ENCODE results near the gene SLC35F6.
"Not testable (repeated sequence)": the region's sequence is repeated elsewhere in the genome, so short reads cannot be mapped to it uniquely, and the experiment has no call there.

The SLC35F6 gene

GRCh38 chr2:26811791-26812694 is 48.0 kb downstream of the SLC35F6 start:
- Histone ChIP-seq H3K9me3 (replicated peaks; ENCODE audit: insufficient read depth, low read length) (no peaks in the 10 kb centered on the region), H3K27me3 (replicated peaks; ENCODE audit: insufficient read depth, low read length) (peaks cover 6% of the 10 kb centered on the region; the same call in 1 of the 2 replicates), H3K79me2 (ENCODE audit: low read length) (no peaks in the 10 kb centered on the region), H3K9me2 (replicated peaks; ENCODE audit: insufficient read depth, low read length) (no peaks in the 10 kb centered on the region), H3K4me2 (ENCODE audit: low read depth, low read length) (no peak overlapping the region), H3F3A (ENCODE audit: insufficient read depth, low read length) (no peaks in the 10 kb centered on the region), H3K4me1 (ENCODE audit: low read length) (no peaks in the 10 kb centered on the region), H3K4me3 (ENCODE audit: low read length) (no peak overlapping the region), H3K36me3 (replicated peaks; ENCODE audit: insufficient read depth, low read length) (no peaks in the 10 kb centered on the region), H4K20me1 (ENCODE audit: insufficient read depth, low read length) (no peaks in the 10 kb centered on the region), H2AFZ (ENCODE audit: low read length) (no peak overlapping the region), H3K27ac (ENCODE audit: low read length) (no peak overlapping the region), H3K9ac (ENCODE audit: low read length) (no peak overlapping the region)
- no peak for DNase-seq
- TF ChIP-seq, protein P1, sequence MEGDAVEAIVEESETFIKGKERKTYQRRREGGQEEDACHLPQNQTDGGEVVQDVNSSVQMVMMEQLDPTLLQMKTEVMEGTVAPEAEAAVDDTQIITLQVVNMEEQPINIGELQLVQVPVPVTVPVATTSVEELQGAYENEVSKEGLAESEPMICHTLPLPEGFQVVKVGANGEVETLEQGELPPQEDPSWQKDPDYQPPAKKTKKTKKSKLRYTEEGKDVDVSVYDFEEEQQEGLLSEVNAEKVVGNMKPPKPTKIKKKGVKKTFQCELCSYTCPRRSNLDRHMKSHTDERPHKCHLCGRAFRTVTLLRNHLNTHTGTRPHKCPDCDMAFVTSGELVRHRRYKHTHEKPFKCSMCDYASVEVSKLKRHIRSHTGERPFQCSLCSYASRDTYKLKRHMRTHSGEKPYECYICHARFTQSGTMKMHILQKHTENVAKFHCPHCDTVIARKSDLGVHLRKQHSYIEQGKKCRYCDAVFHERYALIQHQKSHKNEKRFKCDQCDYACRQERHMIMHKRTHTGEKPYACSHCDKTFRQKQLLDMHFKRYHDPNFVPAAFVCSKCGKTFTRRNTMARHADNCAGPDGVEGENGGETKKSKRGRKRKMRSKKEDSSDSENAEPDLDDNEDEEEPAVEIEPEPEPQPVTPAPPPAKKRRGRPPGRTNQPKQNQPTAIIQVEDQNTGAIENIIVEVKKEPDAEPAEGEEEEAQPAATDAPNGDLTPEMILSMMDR (IDR thresholded peaks at IDR 0.05; ENCODE audit: low read length), result no peak
- TF ChIP-seq EZH2 (optimal IDR thresholded peaks at IDR 0.05; ENCODE audit: low read depth, low read length), result no peak

GRCh38 chr2:26812731-26813130 is 48.6 kb downstream of the SLC35F6 start:
- H3K9me2 ChIP-seq (replicated peaks; ENCODE audit: insufficient read depth, low read length), result no peaks in the 10 kb centered on the region
- no peaks in the 10 kb centered on the region for H3K9me3 ChIP-seq (replicated peaks; ENCODE audit: insufficient read depth, low read length)
- H3K4me3 ChIP-seq (ENCODE audit: low read length), result no peak overlapping the region
- no peak overlapping the region for H2AFZ ChIP-seq (ENCODE audit: low read length)
- H3K79me2 ChIP-seq (ENCODE audit: low read length), result no peaks in the 10 kb centered on the region
- no peaks in the 10 kb centered on the region for H3K36me3 ChIP-seq (replicated peaks; ENCODE audit: insufficient read depth, low read length)
- no peak overlapping the region for H3K4me2 ChIP-seq (ENCODE audit: low read depth, low read length)
- H3F3A ChIP-seq (ENCODE audit: insufficient read depth, low read length), result no peaks in the 10 kb centered on the region
- no peak overlapping the region for H3K27ac ChIP-seq (ENCODE audit: low read length)
- no peak overlapping the region for H3K9ac ChIP-seq (ENCODE audit: low read length)
- no peaks in the 10 kb centered on the region for H4K20me1 ChIP-seq (ENCODE audit: insufficient read depth, low read length)
- no peak for DNase-seq
- H3K27me3 ChIP-seq (replicated peaks; ENCODE audit: insufficient read depth, low read length), result peaks cover 6% of the 10 kb centered on the region; the same call in 1 of the 2 replicates
- TF ChIP-seq EZH2 (optimal IDR thresholded peaks at IDR 0.05; ENCODE audit: low read depth, low read length), result no peak
- no peaks in the 10 kb centered on the region for H3K4me1 ChIP-seq (ENCODE audit: low read length)

DNA sequence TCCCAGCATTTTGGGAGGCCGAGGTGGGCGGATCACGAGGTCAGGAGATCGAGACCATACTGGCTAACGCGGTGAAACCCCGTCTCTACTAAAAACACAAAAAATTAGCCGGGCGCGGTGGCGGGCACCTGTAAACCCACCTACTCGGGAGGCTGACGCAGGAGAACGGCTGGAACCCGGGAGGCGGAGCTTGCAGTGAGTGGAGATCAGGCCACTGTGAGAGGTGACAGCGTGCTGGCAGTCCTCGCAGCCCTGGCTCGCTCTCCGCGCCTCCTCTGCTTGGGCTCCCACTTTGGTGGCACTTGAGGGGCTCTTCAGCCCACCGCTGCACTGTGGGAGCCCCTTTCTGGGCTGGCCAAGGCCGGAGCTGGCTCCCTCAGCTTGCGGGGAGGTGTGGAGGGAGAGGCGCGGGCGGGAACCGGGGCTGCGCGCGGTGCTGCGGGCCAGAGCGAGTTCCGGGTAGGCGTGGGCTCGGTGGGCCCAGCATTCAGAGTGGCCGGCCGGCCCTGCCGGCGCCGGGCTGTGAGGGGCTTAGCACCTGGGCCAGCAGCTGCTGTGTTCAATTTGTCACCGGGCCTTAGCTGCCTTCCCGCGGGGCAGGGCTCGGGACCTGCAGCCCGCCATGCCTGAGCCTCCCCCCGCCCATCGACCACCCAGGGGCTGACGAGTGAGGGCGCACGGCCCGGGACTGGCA is 50.1 kb downstream of the SLC35F6 start:
- peaks cover 10% of the 10 kb centered on the region for H3K27me3 ChIP-seq (replicated peaks; ENCODE audit: insufficient read depth, low read length)
- not testable (repeated sequence) for H3K9me3 ChIP-seq (replicated peaks; ENCODE audit: insufficient read depth, low read length); DNase-seq; H3K79me2 ChIP-seq (ENCODE audit: low read length); H3K27ac ChIP-seq (ENCODE audit: low read length); H4K20me1 ChIP-seq (ENCODE audit: insufficient read depth, low read length); H3K4me3 ChIP-seq (ENCODE audit: low read length); H3F3A ChIP-seq (ENCODE audit: insufficient read depth, low read length); H3K4me2 ChIP-seq (ENCODE audit: low read depth, low read length); H3K9me2 ChIP-seq (replicated peaks; ENCODE audit: insufficient read depth, low read length); H3K4me1 ChIP-seq (ENCODE audit: low read length); H3K9ac ChIP-seq (ENCODE audit: low read length); H3K36me3 ChIP-seq (replicated peaks; ENCODE audit: insufficient read depth, low read length); H2AFZ ChIP-seq (ENCODE audit: low read length)

GRCh38 chr2:26816893-26817292 is 52.8 kb downstream of the SLC35F6 start:
- H3K9me2 ChIP-seq (replicated peaks; ENCODE audit: insufficient read depth, low read length), result no peaks in the 10 kb centered on the region
- H3K36me3 ChIP-seq (replicated peaks; ENCODE audit: insufficient read depth, low read length), result no peaks in the 10 kb centered on the region
- H4K20me1 ChIP-seq (ENCODE audit: insufficient read depth, low read length), result no peaks in the 10 kb centered on the region
- TF ChIP-seq, protein P1 (IDR thresholded peaks at IDR 0.05; ENCODE audit: low read length), result no peak
- TF ChIP-seq EZH2 (optimal IDR thresholded peaks at IDR 0.05; ENCODE audit: low read depth, low read length) (no peak), EZH2phosphoT487 (IDR thresholded peaks at IDR 0.05; ENCODE audit: low read length) (no peak)
- peaks cover 7% of the 10 kb centered on the region for H3K27me3 ChIP-seq (replicated peaks; ENCODE audit: insufficient read depth, low read length)
- H3F3A ChIP-seq (ENCODE audit: insufficient read depth, low read length), result no peaks in the 10 kb centered on the region
- no peaks in the 10 kb centered on the region for H3K79me2 ChIP-seq (ENCODE audit: low read length)
- no peak overlapping the region for H3K4me2 ChIP-seq (ENCODE audit: low read depth, low read length)
- DNase-seq, result peak; percentile 31
- H3K4me3 ChIP-seq (ENCODE audit: low read length), result no peak overlapping the region
- H3K4me1 ChIP-seq (ENCODE audit: low read length), result no peaks in the 10 kb centered on the region
- no peak overlapping the region for H3K27ac ChIP-seq (ENCODE audit: low read length)
- no peak overlapping the region for H3K9ac ChIP-seq (ENCODE audit: low read length)
- H2AFZ ChIP-seq (ENCODE audit: low read length), result no peak overlapping the region
- H3K9me3 ChIP-seq (replicated peaks; ENCODE audit: insufficient read depth, low read length), result no peaks in the 10 kb centered on the region

Data from MM.1S (cell line).